Epidermal melanocyte (primary cell): Measurements from ENCODE around the gene C1orf185.
"Not testable (repeated sequence)": the region's sequence is repeated elsewhere in the genome, so short reads cannot be mapped to it uniquely, and the experiment has no call there.

Experiments
- DNase-seq: peaks from one replicate; pipeline ENCODE4 v3.0.0; 2011; ENCODE audit warnings: low spot score; ENCODE audit not compliant: insufficient read length

The C1orf185 gene

DNA sequence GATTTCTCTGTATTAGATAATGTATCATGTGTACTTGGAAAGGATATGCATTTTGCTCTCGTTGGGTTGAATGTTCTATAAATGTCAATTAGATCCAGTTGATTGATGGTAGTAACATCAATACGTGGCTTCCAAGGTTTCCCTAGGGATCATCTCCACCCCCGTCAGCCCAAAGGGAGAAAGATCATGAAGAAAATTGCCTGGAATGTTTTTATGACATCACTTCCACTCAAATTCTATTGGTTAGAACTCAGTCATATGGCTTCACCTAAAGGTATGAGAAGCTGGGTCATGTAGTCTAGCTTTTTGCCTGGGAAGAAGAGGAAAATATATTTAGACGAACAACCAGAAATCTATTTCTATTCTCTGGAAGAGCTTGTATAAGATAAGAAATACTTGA, at the start of gene C1orf185:
Gene C1orf185, plus strand, starts transcription at position 253 of the 400 bp plus-strand sequence. Its CDS starts 6 bp downstream, at position 259.
- DNase-seq: no peak

DNA sequence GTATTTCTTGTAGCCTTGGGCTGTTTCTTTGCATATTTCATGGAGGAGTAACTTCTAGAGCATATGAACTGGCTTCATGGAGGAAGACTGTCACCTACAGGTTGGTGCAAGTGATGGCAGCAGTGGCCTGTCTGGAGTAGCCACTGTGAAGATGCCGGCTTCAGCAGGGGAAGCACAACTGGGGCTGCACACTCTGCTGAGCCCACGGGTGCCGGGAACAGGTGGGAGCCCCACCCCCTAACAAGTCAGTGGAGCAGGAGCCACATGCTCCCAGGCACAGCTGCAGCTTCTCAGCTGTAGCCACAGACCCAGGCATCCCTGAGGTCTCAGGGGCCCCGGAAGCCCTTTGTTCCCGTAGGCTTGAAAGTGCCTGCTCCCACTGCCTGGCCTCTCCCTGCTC, 43.2 kb upstream of the C1orf185 start:
- DNase-seq: no peak

DNA sequence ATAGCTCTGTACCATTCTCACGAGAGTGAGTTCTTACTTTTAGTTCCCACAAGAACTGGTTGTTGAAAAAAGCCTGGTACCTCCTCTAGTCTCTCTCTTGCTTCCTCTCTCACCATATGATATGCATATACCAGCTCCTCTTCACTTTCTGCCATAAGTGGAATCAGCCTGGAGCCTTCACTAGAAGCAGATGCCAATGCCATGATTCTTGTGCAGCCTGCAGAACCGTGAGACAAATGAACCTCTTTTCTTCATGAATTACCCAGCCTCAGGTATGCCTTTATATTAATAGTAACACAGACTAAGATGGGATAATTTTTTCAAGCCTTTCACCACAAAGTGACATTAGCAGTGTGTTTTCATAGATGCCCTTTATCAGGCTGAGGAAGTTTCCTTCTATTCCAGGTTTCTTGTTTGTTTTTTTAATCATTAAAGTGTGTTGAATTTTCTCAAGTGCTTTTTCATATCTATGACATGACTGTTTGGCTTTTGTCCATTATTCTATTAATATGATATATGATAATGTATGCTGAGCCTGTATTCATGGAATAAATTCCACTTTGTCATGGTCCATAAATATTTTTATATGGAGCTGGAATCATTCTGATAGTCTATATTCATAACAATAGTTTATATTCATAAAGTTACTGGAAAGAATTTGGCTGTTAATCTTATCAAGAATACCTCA, 40.7 kb upstream of the C1orf185 start:
- DNase-seq: no peak

DNA sequence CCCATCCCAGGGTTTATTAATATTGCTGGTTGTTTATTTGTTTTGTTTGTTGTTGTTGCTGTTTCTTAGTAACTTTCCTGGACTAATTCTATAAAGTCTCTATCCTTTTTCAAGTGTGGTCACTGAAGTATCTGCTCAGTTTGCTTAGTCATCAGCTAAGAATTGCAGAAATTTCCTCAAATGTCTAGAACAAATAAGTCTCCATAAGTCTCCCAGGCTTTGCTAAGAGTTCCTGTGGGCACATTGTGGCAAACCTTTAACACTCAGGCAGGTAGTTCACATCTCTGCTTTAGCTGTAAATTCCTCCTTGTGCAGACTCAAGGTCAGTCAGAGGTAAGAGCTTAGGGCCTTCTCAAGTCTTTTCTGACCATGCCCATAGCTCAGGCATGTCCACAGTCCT, 38.9 kb upstream of the C1orf185 start:
- DNase-seq: peak; percentile 25

DNA sequence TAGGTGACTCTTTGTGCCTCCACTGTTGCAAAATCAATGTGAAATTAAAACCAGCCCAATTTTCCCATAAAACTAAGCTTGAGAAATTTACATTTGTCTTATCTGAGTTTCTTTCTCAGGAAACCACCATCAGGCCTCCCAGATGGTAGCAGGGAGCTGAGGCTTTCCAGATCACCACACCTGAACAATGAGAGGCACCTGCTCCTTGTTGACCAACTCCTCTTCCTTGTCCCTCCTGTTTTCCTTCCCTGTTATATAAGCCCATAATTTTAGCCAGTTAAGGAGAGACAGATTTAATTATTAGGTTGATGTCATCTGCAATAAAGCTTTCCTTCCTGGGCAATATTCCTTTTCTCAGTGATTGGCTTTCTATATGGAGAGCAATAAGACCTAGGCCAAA, 32.0 kb upstream of the C1orf185 start:
- no peak for DNase-seq

DNA sequence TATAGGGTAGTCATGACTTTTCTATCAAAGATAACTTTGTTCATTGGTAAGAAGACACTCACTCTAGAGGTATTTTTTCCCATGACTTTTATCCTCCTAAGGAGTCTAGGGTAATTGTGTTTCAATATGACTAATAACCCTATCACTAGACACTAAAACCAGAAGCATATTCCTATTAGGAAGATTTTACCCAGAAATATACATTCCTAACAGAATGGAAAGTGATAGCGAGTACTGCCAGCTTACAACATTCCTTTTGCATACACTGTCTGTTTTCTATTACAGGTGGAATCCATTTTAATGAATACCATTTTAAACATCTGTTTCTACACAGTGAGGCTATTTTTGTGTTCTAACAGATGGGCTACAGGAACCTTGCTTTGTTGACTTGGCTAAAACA, 31.4 kb upstream of the C1orf185 start:
- no peak for DNase-seq

DNA sequence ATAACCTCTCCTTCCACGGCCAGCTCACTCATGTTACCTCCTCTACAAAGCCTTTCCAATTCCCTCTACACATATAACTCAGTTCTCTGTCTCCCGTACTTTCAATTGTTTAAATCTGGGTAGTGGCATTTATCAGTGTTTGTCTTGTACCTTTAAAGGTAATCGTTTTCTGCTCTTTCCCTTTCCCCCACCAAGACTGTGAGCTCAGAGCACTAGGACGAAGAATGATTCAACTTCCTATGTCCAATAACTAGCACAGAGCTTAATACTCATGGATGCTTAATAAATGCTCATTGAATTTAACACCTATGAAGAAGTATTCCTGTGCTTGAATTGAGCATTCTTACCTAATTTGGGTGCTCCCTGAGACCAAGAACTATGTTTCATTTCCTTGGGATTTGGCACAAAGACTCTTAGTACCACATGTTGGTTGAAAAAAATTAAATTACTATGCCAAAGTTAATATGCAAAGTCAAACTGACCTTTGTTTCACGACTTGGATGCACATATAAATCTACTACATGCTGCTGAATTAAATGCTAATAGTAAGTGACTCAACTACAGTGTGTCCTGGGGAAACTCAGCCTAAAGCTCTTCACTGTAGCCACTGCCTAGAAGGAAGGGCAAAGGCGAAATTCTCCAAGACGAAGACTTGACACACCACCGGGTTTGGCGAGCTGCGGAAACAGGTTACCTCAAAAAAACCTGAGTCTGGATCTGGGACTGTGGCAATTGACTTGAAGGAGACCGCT, 30.6 kb upstream of the C1orf185 start:
- DNase-seq: no peak

DNA sequence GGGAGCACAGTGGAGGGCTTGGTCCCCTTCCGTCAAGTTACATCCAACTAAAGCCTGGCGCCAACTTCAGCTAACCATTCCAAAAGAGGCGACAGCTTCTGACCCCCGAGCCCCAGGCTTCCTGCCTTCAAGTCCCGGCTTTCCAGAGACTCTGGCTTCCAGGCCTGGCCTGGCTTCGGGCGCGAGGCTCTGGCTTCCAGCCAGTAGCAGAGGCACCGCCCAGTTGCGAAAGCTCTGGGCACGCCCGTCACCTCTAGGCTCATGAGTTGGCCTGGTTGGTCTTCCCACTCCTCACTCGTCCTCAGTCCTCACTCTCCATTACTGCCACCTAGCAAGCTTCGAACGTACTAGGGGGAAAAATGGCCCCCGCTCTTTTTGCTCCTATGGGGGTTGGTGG, 30.0 kb upstream of the C1orf185 start:
- DNase-seq: no peak

DNA sequence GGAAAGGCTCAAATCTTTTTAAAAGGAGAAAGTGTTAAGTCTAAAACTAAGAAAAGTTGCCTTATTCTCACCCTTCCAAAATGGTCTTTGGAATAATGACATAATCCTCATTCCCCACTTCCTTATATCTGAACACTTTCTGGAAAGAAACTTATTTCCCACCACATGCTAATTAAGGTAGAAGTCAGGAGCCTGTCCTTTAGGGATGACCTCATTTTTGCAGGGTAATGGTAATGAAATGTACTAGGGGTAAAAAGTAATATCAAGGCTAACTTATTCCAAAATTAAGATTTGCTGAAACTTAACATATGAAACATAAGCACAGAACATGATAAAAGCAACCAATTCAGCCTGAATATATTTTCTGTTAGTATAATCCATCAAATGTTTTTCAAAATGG, 29.4 kb upstream of the C1orf185 start:
- no peak for DNase-seq

DNA sequence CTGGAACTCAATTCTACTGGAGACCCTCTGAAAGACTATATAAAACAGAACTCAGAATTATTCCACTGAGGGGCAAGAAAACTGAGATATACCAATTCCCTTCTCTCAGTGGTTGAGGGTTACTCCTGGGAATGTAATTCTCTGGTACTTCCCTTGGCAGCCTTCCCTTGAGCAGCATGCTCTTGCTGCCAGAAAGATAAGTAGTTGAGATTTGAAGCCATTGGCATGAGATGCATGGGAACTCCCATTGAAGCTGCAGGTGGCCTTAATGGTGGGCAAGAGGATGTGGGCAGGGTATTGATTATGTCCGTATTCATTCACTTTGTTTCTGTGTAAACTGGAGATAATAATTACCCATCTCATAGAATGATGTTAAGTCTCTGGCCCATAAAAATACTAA, 28.6 kb upstream of the C1orf185 start:
- DNase-seq: no peak

DNA sequence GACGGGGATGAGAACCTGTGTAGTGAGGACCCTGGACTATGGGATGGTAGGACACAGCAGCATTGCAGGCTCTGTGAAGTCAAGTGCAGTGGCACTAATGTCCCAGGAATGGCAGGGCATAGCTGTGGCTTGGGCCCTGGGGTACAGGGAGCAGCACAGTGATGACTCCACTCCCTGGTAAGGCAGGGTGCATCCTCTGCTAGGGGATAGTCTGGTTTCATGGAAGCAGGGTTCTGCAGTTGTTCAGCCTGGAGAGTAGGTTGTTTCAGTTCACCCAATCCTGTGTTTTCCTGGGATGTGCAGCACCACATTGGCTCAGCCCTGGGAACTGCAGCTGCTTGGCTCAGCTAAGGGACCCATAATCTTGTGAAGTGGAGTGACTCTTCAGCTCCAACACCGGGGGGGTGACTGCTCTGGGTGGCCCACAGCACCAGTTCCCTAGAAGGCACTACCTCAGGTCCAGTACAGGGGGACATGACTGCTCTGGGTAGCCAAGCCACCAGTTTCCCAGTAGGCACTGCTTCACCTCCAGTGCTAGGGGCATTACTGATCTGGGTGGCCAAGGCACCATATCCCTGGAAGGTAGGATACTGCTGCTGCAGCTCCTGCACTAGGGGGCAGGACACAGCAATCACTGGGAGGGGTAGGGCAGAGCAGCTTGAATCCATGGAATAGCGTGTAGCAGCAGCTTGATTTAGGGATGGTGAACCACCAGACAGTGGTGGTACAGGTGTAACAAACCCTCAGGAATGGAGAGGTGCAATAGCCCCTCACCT, 15.3 kb upstream of the C1orf185 start:
- DNase-seq: no peak

DNA sequence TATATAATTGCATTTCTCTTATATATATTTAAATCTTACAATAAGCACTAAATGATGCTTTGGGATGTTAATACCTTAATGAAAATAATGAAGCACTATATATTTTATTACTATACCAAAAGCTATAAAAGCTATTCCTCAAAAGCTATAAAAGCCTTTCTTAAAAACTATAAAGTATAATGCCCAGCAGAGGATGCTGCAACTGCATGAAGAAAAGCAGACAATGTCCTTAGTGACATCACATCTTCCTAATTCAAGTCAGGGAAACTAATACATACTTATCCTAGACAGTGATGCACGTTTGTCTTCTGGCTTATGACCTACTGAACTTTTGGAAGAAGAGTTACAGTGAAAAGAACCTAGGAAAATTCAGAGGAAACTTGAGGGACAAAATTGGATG, 13.6 kb upstream of the C1orf185 start:
- no peak for DNase-seq

DNA sequence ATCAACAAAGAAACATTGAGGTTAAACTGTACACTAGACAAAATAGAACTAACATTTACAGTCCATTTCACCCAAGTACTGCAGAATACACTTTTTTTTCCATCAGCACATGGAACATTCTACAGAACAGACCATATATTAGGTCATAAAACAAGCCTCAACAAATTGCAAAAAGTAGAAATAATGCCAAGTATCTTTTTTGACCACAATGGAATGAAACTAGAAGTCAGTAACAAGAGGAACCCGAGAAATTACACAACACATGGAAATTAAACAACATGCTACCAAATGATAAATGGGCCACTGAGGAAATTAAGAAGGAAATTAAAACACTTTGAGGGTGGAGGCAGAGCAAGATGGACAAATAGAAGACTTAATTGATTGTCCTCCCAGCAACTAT, 8.4 kb upstream of the C1orf185 start:
- DNase-seq: no peak

DNA sequence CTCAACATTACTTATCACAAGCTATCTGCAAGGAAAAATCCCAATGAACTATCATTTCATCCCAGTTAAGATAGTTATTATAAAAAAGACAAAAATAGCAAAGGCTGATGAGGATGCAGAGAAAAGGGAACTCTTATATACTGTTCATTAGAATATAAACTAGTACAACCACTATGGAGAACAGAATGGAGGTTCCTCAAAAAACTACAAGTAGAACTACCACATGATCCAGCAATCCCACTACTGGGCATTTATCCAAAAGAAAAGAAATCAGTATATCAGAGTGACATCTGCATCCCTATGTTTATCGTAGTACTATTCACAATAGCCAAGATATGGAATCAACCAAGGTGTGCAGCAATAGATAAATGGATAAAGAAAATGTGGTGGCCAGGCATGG, 4.9 kb upstream of the C1orf185 start:
- no peak for DNase-seq

DNA sequence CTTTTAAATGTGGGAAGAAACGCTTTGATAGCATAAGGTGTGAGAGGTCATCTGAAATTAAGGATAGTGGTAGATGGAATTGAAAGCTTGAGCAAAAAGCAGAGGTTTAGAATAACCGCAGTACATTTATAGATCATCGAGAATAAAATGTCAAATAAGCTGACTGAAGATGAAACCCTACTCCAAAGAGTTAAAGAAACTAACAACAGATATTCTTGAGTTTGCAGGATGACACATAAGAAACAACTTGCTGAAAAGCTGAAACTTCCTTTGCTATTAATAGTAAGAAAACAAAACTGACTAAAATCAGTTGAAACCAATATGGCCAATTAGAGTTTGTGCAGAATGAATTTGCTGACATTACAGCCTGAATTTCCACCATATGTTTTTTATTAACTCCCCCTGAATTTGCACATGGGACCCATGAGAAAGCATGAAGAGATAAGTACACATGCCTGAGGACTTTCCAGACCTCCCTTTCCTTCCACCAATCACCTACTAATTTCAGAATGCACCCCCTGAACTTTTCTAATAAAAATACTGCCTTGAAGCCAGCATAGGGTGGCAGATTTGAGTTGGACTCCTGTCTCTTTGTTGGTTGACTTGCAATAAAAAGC, 1.7 kb upstream of the C1orf185 start:
- DNase-seq: no peak

DNA sequence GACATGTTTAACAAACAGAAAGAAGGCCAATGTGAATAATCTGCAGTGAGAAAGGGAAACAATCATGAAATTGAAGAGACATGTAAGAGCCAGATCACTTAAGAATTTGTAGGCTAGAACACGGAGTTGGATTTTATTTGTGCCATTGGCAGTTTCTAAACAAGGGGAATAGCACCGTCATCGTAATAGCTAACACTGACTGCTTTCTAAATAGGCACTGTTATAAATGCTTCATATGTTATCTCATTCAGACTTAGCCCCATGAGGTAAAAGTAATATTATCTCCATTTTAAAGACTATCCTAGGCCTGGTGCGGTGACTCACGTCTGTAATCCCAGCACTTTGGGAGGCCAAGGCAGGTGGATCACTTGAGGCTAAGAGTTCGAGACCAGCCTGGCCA, 12.1 kb downstream of the C1orf185 start:
- DNase-seq: no peak

DNA sequence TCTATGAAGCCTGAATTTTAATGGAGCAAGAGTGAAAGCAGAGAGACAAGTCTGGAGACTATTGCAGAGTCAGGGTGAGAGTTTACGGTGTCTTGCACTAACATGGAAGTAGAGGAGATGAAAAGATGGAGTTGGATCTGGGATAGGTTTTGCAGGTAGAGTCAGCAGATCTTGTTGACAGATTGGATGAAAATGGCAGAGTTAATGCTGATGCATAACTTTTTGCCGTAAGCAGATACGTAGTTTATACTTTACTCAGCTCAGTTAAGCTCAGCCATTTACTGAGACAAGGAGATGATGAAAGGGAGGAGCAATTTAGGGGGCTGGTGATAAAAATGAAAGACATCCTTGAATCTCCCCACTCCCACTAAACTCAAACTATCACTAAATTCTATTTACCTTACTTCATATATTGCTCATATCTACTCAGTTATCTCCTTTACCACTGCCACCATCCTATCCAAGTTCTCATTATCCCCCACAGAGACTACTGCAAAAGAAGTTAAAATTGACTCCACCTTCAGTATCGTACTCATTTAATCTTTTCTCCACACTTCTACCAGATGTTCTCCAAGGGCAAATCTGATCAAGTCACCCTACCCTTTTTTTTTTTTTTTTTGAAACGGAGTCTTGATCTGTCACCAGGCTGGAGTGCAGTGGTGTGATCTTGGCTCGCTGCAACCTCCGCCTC, 13.8 kb downstream of the C1orf185 start:
- no peak for DNase-seq

DNA sequence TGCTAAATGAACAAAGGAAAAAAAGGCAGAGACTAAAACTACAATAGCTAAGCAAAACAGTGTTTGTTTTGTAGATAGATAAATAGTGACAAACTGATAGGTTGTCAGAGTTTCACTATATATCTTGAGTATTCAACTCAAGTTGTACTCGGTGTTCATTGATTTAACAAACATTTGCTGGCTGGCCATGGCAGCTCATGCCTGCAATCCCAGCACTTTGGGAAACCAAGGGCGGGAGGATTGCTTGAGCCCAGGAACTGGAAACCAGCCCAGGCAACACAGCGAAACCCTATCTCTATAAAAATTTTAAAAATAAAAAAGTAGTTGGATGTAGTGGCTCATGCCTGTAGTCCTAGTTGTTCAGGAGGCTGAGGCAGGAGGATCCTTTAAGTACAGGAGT, 17.3 kb downstream of the C1orf185 start:
- no peak for DNase-seq

DNA sequence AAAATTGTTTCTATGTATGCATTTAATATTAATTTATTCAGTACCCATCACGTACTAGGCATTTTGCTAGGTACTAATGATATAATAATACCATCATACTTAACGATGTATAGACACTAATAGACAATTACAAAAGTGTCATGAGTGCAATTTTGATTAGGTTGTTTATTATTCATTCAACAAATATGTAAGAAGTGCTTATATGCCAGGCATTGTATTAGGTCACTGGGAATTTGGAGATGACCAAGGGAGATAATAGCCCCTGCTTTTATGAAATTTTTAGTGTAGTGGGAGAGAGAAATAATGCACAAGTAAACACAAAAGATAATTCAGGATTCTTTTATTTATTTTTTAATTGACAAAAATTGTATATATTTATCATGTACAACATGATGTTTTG, 18.6 kb downstream of the C1orf185 start:
- DNase-seq: no peak

DNA sequence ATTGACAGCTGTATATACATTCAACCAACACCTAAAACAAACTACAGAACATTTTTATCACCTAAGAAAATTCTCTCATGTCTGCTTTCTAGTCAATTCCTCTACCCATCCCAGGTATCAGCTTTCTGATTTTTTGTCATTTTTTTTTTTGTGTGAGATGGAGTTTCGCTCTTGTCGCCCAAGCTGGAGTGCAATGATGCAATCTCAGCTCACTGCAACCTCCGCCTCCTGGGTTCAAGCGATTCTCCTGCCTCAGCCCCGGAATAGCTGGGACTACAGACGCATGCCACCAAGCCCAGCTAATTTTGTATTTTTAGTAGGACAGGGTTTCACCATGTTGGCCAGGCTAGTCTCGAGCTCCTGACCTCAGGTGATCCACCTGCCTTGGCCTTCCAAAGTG, 25.1 kb downstream of the C1orf185 start:
- not testable (repeated sequence) for DNase-seq

DNA sequence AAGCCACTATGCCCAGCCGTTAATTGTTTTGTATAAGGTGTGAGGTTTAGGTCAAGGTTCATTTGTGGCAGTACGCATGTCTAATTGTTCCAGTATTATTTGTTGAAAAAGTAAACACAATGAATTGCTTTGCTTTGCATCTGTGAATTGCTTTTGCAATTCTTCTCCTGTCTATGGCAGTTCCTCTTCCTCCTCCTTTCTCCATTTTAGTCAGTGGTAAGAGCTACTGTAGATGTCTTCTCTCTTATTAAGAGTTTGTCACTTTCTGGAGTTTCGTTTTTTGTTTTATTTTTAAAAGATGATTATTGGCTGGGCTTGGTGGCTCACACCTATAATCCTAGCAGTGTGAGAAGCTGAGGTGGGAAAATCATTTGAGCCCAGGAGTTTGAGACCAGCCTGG, 29.2 kb downstream of the C1orf185 start:
- DNase-seq: no peak
